Tibial nerve (tissue), 4 donors: ENCODE results near the gene PHF23. TPM values are rescaled to one million over a fixed set of nuclear protein-coding genes. Genes with fewer than 3 reads are reported as not detected.

Experiments
- DNase-seq, 2 donors: peaks; one replicate each; pipeline ENCODE4 v3.0.0-alpha.2; 2019; ENCODE audit warnings: low spot score in 2 of 2
- H3K27ac ChIP-seq, 4 donors: fragments of 200-600 bp; sonication (generic) in 3 of 4; one replicate each; pipeline ENCODE4 v1.5.1; 2017 to 2019; ENCODE audit warnings: mild to moderate bottlenecking in 1 of 4
- H3K27me3 ChIP-seq, 2 donors: fragments of 200-600 bp; sonication (generic) in 1 of 2; one replicate each; pipeline versions ENCODE4 v1.5.1 to v1.6.0; 2017 to 2019
- H3K36me3 ChIP-seq, 3 donors: fragments of 200-600 bp; sonication (generic); one replicate each; pipeline ENCODE4 v1.5.1; 2018 to 2019
- H3K4me1 ChIP-seq, 4 donors: fragments of 200-600 bp; sonication (generic) in 3 of 4; one replicate each; pipeline ENCODE4 v1.5.1; 2017 to 2019
- H3K4me3 ChIP-seq, 4 donors: fragments of 200-600 bp; sonication (generic) in 3 of 4; one replicate each; pipeline ENCODE4 v1.5.1; 2017 to 2019; ENCODE audit warnings: mild to moderate bottlenecking in 1 of 4, moderate library complexity in 1 of 4
- H3K9me3 ChIP-seq, 4 donors: fragments of 200-600 bp; sonication (generic) in 3 of 4; one replicate each; pipeline ENCODE4 v1.5.1; 2017 to 2019
- EP300 ChIP-seq, 2 donors: sonication (generic); formaldehyde crosslinking; IDR thresholded peaks; one replicate each; pipeline ENCODE4 v1.6.1; 2017; ENCODE audit warnings: antibody characterized with exemption in 2 of 2, mild to moderate bottlenecking in 1 of 2
- POLR2A ChIP-seq, 2 donors: fragments of 450-650 bp; IDR thresholded peaks; one replicate each; pipeline ENCODE4 v1.6.1; 2017; ENCODE audit warnings: antibody characterized with exemption in 2 of 2, mild to moderate bottlenecking in 2 of 2, moderate library complexity in 2 of 2
- WGBS, 2 donors: methylation state at CpG; one replicate each; pipeline ENCODE4 v1.1.5; 2018; 5-methylcytosine and 5-hydroxymethylcytosine counted together
- total RNA-seq, 4 donors: library from RNA; depleted of rRNA; stranded (reverse); fragments of >200 nt; gene quantifications; one replicate each; pipeline ENCODE4 v1.1.0, GENCODE V29; 2016
- TF ChIP-seq, protein P1 (sequence below), 5 experiments: fragments of 200-600 bp in 3 of 5; fragments of 450-650 bp in 2 of 5; sonication (generic) in 3 of 5; IDR thresholded peaks; one replicate each; pipeline ENCODE4 v1.5.1; 2016 to 2019; ENCODE audit warnings: antibody characterized with exemption in 5 of 5, mild to moderate bottlenecking in 3 of 5, moderate library complexity in 2 of 5

Gene PHF23
- total RNA-seq, 4 donors from 2014 or later: 20.3 to 29.7 (median 23.3) TPM

DNA sequence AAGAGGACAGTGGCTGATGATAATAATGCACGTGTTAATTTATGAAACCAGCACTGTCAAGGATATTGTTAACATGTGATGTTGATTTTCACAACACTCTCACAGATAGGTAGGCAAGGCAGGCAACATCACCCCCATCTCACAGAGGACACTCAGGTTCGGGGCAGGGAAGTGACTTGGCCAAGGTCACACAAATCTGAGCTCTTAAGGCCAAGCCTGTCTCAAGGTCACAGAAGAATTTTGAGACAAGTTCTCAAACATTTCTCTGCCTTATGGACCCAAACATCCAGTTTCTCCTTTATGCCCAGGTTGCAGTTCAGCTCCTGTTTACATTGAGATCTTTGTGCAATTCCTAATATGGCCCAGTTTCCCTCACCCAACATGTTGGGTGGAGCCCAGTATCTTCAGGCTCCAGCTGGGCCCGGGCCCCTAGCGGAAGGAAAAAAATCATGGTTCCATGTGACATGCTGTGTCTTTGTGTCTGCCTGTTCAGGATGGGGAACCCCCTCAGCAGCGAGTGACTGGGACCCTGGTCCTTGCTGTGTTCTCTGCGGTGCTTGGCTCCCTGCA is 43.6 kb upstream of the PHF23 start:
- 50 to 69% methylated on average over 6 of the region's 6 CpGs for WGBS, 2 donors
- H3K27ac ChIP-seq: peak overlapping the region in 1 of 4 donors; percentile 86
- DNase-seq: no peak

DNA sequence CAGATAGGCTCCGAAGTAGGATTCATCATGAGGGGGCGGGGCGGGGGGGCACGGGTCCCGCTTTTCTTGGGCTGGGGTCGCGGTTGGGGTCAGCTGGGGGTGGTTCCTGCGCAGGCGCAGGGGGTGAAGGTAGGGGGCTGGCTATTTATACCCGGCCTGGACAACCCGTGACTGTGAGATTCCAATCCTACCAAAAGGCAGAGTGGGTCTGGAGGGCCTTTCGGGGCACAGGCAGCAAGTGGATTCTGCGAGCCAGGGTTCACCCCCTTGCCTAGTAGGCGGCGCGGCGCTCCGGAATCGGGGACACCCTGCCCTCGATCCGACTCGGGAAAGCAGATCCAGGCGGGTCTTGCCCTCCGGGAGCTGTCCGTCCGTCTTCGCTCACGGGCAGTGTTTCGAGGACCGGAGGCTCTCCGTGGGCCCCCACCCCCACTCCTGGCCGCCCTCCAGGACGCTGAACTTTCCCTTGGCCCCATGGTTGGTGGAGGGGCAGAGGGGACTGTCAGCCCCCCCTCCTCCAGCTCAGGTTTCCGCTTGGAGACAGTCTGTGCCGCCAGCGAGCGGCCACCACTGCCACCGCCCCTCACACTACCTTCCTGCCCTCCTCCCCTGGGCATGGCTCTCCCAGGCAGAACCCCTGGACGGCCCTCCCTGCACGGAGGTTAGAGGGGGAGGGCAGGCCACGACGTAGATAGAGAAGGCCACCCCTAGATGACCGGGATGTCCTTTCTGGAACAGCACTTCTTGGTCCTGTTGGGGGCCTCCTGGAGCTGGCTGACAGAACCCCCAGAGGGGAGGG is 42.9 kb upstream of the PHF23 start:
- H3K4me1 ChIP-seq: peaks cover 0 to 27% (median 13%) of the 10 kb centered on the region in 4 donors
- TF ChIP-seq, protein P1, sequence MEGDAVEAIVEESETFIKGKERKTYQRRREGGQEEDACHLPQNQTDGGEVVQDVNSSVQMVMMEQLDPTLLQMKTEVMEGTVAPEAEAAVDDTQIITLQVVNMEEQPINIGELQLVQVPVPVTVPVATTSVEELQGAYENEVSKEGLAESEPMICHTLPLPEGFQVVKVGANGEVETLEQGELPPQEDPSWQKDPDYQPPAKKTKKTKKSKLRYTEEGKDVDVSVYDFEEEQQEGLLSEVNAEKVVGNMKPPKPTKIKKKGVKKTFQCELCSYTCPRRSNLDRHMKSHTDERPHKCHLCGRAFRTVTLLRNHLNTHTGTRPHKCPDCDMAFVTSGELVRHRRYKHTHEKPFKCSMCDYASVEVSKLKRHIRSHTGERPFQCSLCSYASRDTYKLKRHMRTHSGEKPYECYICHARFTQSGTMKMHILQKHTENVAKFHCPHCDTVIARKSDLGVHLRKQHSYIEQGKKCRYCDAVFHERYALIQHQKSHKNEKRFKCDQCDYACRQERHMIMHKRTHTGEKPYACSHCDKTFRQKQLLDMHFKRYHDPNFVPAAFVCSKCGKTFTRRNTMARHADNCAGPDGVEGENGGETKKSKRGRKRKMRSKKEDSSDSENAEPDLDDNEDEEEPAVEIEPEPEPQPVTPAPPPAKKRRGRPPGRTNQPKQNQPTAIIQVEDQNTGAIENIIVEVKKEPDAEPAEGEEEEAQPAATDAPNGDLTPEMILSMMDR (IDR thresholded peaks at IDR 0.05): no peak
- TF ChIP-seq EP300 (IDR thresholded peaks at IDR 0.05): no peak
- TF ChIP-seq POLR2A (IDR thresholded peaks at IDR 0.05): no peak
- H3K27ac ChIP-seq: peak overlapping the region in 3 of 4 donors; percentile 21 to 86 (median 67)
- no peaks in the 10 kb centered on the region for H3K36me3 ChIP-seq
- H3K27me3 ChIP-seq: peaks cover 0 to 27% of the 10 kb centered on the region in 2 donors
- peak overlapping the region; percentile 5 to 59 (median 26) for H3K4me3 ChIP-seq
- no peak for DNase-seq
- H3K9me3 ChIP-seq: no peaks in the 10 kb centered on the region
- WGBS, 2 donors: 1 to 2% methylated on average over 30 to 42 of the region's 43 CpGs

More for the DNA sequence above, 43.6 kb upstream of the PHF23 start:
- peaks cover 0 to 27% (median 13%) of the 10 kb centered on the region in 4 donors for H3K4me1 ChIP-seq
- peaks cover 0 to 34% of the 10 kb centered on the region in 2 donors for H3K27me3 ChIP-seq
- H3K9me3 ChIP-seq: no peaks in the 10 kb centered on the region
- peak overlapping the region in 1 of 4 donors; percentile 59 for H3K4me3 ChIP-seq
- H3K36me3 ChIP-seq: no peaks in the 10 kb centered on the region
- no peak for TF ChIP-seq POLR2A (IDR thresholded peaks at IDR 0.05)

DNA sequence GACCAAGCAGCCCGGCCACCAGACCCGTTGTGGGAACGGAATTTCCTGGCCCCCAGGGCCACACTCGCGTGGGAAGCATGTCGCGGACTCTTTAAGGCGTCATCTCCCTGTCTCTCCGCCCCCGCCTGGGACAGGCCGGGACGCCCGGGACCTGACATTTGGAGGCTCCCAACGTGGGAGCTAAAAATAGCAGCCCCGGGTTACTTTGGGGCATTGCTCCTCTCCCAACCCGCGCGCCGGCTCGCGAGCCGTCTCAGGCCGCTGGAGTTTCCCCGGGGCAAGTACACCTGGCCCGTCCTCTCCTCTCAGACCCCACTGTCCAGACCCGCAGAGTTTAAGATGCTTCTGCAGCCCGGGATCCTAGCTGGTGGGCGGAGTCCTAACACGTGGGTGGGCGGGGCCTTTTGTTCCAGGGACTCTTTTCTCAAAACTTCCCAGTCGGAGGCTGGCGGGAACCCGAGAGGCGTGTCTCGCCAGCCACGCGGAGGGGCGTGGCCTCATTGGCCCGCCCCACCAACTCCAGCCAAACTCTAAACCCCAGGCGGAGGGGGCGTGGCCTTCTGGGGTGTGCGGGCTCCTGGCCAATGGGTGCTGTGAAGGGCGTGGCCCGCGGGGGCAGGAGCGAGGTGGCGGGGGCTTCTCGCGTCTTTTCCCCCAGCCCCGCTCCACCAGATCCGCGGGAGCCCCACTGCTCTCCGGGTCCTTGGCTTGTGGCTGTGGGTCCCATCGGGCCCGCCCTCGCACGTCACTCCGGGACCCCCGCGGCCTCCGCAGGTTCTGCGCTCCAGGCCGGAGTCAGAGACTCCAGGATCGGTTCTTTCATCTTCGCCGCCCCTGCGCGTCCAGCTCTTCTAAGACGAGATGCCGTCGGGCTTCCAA is 42.1 kb upstream of the PHF23 start, which contains the start of gene SLC2A4:
Gene SLC2A4 (plus strand): TSS at position 645 of the 879 bp plus-strand sequence. CDS start 217 bp downstream, at position 862.
- 1% methylated on average over 25 to 45 of the region's 71 CpGs for WGBS, 2 donors
- peaks cover 0 to 27% (median 13%) of the 10 kb centered on the region in 4 donors for H3K4me1 ChIP-seq
- peak within 1 kb of the TSS; percentile 5 to 59 (median 26) for H3K4me3 ChIP-seq
- DNase-seq: peak; percentile 87 to 95
- H3K9me3 ChIP-seq: no peaks in the 10 kb centered on the region
- TF ChIP-seq POLR2A (IDR thresholded peaks at IDR 0.05) (peak in 1 of 2 donors; percentile 12), EP300 (IDR thresholded peaks at IDR 0.05) (peak; percentile 51 to 70)
- TF ChIP-seq, protein P1 (IDR thresholded peaks at IDR 0.05): no peak
- H3K27me3 ChIP-seq: peaks cover 0 to 20% of the 10 kb centered on the region in 2 donors
- no peaks in the 10 kb centered on the region for H3K36me3 ChIP-seq
- peak within 1 kb of the TSS; percentile 21 to 86 (median 73) for H3K27ac ChIP-seq

DNA sequence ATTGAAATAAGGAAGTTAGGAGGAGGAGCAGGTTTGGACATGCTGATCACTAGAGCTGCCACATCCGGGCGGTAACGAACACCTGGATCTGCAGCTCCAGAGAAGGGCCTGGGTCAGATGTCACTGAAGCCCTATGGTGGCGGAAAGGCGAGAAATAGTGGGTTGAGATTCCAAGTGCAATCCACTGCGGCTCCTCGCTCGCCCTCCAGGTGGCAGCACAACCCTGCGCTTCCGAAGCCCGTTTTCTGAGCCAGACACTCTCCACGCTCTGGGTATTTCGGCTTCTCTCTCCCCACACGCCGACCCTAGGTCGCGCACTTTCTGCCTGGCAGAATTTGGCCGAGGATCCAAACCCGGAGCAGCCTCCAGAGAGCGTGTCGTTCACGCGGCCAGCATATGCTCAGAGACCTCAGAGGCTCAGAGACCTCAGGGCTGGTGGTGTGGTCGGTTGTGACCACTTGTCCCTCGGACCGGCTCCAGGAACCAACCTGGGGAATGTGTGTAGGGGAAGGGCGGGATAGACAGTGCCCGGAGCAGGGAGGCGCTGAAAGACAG is 41.3 kb upstream of the PHF23 start:
- Histone ChIP-seq H3K4me3 (peak overlapping the region; percentile 5 to 59 (median 26)), H3K9me3 (no peaks in the 10 kb centered on the region), H3K36me3 (no peaks in the 10 kb centered on the region), H3K4me1 (peaks cover 0 to 27% (median 13%) of the 10 kb centered on the region in 4 donors), H3K27me3 (peaks cover 0 to 18% of the 10 kb centered on the region in 2 donors), H3K27ac (peak overlapping the region; percentile 21 to 86 (median 73))
- peak; percentile 70 to 72 for DNase-seq
- 1% methylated on average over 25 to 26 of the region's 29 CpGs for WGBS, 2 donors
- TF ChIP-seq, protein P1 (IDR thresholded peaks at IDR 0.05): peak; percentile 91 to 97 (median 95)
- peak in 1 of 2 donors; percentile 38 for TF ChIP-seq EP300 (IDR thresholded peaks at IDR 0.05)
- TF ChIP-seq POLR2A (IDR thresholded peaks at IDR 0.05): no peak

DNA sequence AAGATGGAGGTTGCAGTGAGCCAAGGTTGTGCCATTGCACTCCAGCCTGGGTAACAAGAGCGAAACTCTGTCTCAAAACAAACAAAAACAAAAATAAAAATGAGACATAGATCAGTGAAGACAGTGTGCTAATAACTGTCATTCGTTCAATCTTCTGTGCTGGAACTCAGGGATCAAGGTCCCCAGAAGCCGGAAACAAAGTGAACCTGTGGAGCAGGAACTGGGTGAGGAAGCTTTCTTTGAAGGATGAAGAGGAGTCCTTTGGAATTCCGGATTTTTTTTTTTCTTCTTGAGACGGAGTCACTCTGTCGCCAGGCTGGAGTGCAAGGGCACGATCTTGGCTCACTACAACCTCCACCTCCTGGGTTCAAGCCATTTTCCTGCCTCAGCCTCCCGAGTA is 40.2 kb upstream of the PHF23 start:
- Histone ChIP-seq H3K4me3 (no peak overlapping the region), H3K27me3 (peaks cover 0 to 18% of the 10 kb centered on the region in 2 donors), H3K9me3 (no peaks in the 10 kb centered on the region), H3K4me1 (peaks cover 0 to 27% (median 13%) of the 10 kb centered on the region in 4 donors), H3K36me3 (no peaks in the 10 kb centered on the region), H3K27ac (peak overlapping the region in 1 of 4 donors; percentile 5)
- WGBS, 2 donors: 82 to 87% methylated on average over 8 of the region's 8 CpGs
- DNase-seq: no peak
- TF ChIP-seq, protein P1 (IDR thresholded peaks at IDR 0.05): no peak
- TF ChIP-seq POLR2A (IDR thresholded peaks at IDR 0.05): no peak
- no peak for TF ChIP-seq EP300 (IDR thresholded peaks at IDR 0.05)
